NCI-H82 treated with DMSO at 0.1 percent for 48 hours (cell line): Measurements from ENCODE around the gene PAK2.
"Not testable (repeated sequence)": the region's sequence is repeated elsewhere in the genome, so short reads cannot be mapped to it uniquely, and the experiment has no call there.

Experiments
- DNase-seq: peaks from one replicate; lab custom pipeline; 2025; ENCODE audit not compliant: unreplicated experiment; lab: John Stamatoyannopoulos, UW

PAK2 gene

DNA sequence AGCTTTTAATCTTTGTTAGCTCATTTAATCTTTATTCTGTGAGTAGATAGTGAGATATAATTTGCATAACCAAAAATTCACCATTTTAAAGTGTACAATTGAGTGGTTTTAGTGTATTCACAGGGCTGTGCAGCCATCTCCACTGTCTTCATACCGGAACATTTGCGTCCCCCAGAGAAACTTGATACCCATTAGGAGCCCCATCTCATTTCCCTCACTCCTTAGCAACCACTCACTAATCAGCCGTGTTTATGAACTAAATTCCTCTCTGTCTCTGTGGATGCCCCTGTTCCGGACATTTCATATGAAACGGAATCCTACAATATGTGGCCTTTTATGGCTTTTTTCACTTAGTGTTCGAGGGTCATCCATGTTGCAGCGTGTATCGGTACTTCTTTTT is 38.2 kb downstream of the PAK2 start:
- DNase-seq = no peak

GRCh38 chr3:196778755-196779154 is 39.1 kb downstream of the PAK2 start:
- DNase-seq = no peak

- DNase-seq = no peak
Observed at GRCh38 chr3:196782511-196782910, 42.9 kb downstream of the PAK2 start.

DNA sequence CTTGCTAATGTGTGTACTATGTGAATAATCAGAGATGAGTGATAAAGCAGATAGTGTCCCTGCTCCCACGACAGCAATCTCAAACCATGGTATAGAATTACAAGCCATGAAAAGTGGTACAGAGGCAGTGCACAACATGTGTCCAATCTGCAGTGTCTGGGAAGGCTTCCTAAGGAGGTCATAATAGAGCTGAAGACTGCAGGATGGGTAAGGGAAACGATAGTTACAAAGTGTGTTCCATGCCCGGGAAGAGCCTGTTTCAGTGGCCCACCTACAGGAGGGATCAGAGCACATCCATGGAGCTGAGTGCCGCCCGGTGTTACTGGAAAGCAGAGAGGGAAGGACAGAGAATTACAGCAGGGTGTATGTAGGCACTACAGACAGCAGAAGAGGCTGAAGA is 48.9 kb downstream of the PAK2 start:
- DNase-seq = no peak

DNA sequence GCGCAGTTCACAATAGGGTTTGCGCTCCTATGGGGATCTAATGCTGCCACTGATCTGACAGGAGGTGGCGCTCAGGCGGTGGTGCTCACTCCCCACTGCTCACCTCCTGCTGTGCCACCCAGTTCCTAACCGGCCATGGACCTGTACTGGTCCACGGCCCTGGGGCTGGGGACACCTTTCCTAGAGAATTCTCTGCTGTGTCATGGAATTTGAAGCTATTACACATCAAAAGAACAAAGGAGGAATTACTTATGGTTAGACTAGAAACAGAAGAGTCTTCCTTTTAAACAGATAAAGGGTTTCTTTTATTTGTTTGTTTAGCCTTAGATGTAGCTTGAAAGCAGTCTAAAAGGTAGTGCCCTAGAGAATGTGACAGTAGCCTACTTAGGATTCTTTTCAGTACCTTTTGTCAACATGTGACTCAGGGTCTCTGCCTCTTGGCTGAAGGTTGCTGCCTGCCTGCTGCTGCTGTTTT is 50.3 kb downstream of the PAK2 start:
- no peak for DNase-seq

GRCh38 chr3:196790636-196791035 is 51.0 kb downstream of the PAK2 start:
- DNase-seq = no peak

GRCh38 chr3:196792771-196793170 is 53.1 kb downstream of the PAK2 start:
- DNase-seq = no peak

- DNase-seq = no peak
Observed at GRCh38 chr3:196793246-196793645, 53.6 kb downstream of the PAK2 start.

GRCh38 chr3:196794467-196794866 is 54.8 kb downstream of the PAK2 start:
- no peak for DNase-seq

DNA sequence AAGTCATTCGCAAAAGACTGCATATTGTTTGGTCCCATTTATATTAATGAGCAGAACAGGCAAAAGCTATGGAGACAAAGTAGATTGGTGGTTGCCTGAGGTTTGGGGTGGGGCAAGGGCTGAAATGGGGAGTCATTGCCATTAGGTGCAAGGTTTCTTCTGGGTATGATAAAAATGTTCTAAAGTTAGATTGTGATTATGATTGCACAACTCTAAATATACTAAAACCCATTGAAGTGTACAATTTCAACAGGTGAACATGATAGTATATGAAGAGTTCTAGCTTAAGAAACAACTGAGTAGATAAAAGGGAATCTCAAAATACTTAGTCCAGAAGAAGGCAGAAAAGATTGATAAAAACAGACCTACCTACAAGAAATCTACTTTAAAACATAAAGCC is 56.7 kb downstream of the PAK2 start:
- DNase-seq = no peak

GRCh38 chr3:196800742-196801434 is 61.2 kb downstream of the PAK2 start:
- DNase-seq = no peak

DNA sequence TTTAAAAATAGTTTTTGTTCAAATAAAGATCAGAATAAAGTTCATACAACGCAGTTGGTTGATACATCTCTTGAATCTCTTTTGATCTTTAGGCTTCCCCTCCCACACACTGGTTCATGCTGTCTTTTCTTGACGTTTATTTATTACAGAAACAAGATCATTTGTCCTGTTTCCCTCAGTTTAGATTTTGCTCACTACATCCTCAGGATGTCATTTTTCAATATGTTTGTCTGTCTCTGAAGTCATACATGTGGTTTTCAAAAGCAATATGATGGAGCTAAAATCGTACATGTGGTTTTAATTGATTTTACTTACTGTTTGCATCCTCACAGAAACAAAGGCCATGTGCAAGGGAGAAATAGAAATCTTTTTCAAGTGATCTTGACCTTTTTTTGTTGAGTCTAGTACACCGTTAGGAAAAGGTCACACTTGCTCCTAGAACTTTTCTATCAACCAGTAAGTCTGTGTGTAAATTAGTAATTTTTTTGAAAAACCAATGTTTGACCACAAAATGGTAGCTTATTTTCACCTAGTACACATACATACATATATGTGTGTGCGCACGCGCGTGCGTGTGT is 64.3 kb downstream of the PAK2 start:
- no peak for DNase-seq

- DNase-seq = no peak
Observed at GRCh38 chr3:196804773-196805172, 65.1 kb downstream of the PAK2 start.

DNA sequence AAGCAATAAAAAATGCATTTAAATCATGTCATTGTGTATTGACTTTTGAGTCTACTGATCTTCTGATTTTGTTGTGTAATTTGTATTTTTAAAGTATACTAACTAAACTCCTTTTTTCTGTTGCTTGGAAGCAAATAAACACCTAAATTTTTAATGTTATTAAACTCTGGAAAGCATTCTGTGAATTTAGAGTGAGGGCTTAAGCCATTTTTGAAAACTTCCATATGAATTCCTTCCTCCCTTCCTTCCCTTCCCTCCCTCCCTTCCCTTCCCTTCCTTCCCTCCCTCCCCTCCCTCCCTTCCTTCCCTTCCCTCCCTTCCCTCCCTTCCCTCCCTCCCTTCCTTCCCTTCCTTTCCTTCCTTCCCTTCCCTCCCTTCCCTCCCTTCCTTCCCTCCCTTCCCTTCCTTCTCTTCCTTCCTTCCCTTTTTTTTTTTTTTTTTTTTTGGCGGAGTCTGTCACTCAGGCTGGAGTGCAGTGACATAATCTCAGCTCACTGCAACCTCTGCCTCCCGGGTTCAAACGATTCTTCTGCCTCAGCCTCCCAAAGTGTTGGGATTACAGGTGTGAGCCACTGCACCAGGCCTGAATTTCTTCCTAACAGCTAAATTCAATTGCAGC is 71.4 kb downstream of the PAK2 start:
- DNase-seq = no peak

GRCh38 chr3:196812853-196813252 is 73.2 kb downstream of the PAK2 start:
- DNase-seq = no peak

- no peak for DNase-seq
Observed at GRCh38 chr3:196813903-196814302, 74.2 kb downstream of the PAK2 start.

DNA sequence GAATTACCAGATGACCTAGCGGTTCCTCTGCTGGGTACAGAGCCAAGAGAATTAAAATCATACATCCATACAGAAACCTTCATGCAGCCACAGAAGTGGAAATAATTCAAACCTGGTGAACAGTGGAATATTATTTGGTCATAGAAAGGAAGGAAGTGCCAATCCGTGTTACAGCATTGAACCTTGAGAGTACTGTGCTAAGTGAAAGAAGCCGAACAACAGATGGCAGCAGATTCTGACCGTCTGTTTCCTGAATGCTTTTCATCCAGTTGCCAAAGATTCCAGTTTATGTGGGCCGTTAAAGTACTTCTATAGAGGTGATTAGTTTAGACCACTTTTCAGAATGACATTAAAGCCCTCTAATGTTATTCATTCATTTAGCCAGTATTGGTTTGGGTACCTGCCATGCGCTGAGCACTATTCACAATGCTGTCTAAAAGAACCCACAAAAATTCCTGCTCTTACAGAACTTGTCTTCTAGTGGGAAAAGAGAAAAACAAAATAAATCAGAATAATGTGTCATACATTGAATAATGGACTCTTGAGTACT is 82.2 kb downstream of the PAK2 start:
- DNase-seq = no peak

DNA sequence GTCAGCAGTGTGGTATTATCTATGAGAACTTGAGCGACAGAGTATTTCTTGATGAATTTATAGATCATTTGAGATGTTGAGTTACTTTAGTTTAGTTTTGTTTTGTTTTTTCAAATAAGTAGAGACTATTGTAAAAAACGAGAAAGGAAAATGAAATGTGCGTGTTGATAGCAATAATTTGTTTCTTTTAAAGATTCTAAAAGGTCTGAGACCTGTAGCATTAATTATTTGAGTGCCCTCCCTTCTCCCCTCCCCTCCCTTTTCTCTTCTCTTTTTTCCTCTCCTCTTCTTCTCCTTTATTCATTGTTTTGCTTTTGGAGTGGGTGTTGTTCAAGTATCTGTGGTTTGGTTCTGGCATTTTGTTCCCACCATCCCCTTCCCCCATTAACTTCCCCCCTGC is 90.0 kb downstream of the PAK2 start:
- not testable (repeated sequence) for DNase-seq

DNA sequence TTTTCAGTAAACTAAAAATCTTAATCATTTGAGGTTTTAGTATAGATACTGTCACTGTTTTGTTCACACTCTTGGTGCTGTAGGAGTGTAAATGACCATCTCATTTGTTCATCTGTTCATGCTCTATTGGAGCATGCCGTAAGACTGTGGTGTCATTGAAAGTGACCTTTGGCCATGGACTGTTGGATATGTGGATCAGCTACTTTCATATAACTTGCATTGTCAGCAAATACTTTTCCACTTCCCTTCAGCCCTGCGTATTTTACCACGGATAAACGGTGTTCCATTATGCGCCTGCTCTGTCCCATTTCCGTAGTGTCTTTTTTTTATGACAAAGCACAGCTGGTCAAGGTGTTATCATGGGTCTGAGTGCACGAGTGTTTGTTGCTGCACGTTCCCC is 95.4 kb downstream of the PAK2 start:
- no peak for DNase-seq

GRCh38 chr3:196836626-196837025 is 97.0 kb downstream of the PAK2 start:
- DNase-seq = not testable (repeated sequence)

- DNase-seq = peak; percentile 60
Observed at GRCh38 chr3:196837819-196838420, 98.3 kb downstream of the PAK2 start.

GRCh38 chr3:196839351-196839750 is 99.7 kb downstream of the PAK2 start:
- not testable (repeated sequence) for DNase-seq
